Thymus (tissue), 11 donors: ENCODE measurements around the gene KRTAP3-2. TPM values are rescaled to one million over a fixed set of nuclear protein-coding genes. Genes with fewer than 3 reads are reported as not detected.

Source experiments
- DNase-seq, 9 donors: peaks; one replicate each; pipeline ENCODE4 v3.0.0-alpha.2; 2013; ENCODE audit warnings: low spot score in 9 of 9, low read depth in 6 of 9, missing footprints in 1 of 9
- H3K27ac ChIP-seq, 2 donors: one replicate each; pipeline ENCODE4 v1.5.1; 2013; ENCODE audit warnings: control low read depth in 1 of 2, low read depth in 1 of 2, low read length in 1 of 2, mild to moderate bottlenecking in 1 of 2, moderate library complexity in 1 of 2
- H3K27me3 ChIP-seq, 2 donors: one replicate each; pipeline ENCODE4 v1.5.1; 2013; ENCODE audit warnings: low read length in 1 of 2; ENCODE audit not compliant: control insufficient read depth in 2 of 2, insufficient read depth in 1 of 2
- H3K36me3 ChIP-seq, 2 donors: one replicate each; pipeline ENCODE4 v1.5.1; 2013; ENCODE audit warnings: low read length in 1 of 2, mild to moderate bottlenecking in 1 of 2, moderate library complexity in 1 of 2; ENCODE audit not compliant: control insufficient read depth in 2 of 2, insufficient read depth in 2 of 2
- H3K4me1 ChIP-seq, 2 donors: one replicate each; pipeline ENCODE4 v1.5.1; 2013; ENCODE audit warnings: low read length in 2 of 2; ENCODE audit not compliant: control insufficient read depth in 2 of 2, insufficient read depth in 2 of 2
- H3K4me3 ChIP-seq, 2 donors: one replicate each; pipeline ENCODE4 v1.5.1; 2013; ENCODE audit warnings: low read length in 2 of 2, control low read depth in 1 of 2, mild to moderate bottlenecking in 1 of 2
- H3K9me3 ChIP-seq, 2 donors: one replicate each; pipeline ENCODE4 v1.5.1; 2013; ENCODE audit warnings: low read length in 1 of 2, mild to moderate bottlenecking in 1 of 2; ENCODE audit not compliant: control insufficient read depth in 2 of 2, insufficient read depth in 1 of 2
- WGBS: extraction: QIAGEN DNeasy Blood & Tissue Kit; methylation state at CpG from one replicate; pipeline ENCODE4 v1.1.7; 2013; 5-methylcytosine and 5-hydroxymethylcytosine counted together
- polyA plus RNA-seq: library from polyadenylated mRNA; stranded (reverse); fragments of 200-250 nt; gene quantifications from one replicate; pipeline ENCODE4 v1.2.3, GENCODE V29; 2013
- total RNA-seq: library from RNA; stranded (reverse); fragments of 120-200 nt; gene quantifications from one replicate; pipeline ENCODE4 v1.2.4, GENCODE V29; 2013
- donor health status: healthy.

The KRTAP3-2 gene
- total and polyA plus RNA-seq, 2 donors = 0.09 TPM; not detected in 1

DNA sequence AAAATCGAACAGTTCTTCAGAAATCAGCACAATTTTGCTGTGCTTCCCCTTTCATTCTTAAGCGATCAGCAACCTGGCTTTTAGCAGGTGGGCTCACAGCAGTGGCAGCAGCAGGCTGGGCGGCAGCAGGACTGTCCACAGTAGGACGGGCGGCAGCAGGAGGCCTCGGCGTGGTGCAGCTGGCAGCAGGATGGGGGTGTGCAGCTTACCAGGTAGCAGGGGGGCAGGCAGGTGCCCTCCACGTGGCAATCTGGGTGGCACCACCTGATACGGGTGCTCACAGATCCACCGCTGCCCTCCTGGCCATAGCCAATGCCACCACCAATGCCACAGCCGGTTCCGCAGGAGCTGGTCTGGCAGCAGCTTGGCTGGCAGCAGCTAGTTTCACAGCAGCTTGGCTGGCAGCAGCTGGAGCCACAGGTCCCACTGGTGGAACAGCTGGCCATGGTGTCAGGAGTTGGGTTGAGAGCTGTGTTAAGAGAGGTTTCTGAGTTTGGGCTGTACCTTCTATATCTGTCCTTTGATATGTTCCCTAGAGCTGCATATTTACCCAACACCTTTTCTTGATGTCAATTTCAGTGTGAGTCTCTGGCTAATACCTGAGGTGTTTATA, 30.0 kb upstream of the KRTAP3-2 start, which contains the start of gene KRTAP1-4:
TSS of gene KRTAP1-4 (minus strand) at position 563 of the 613 bp plus-strand sequence. CDS start at position 446, 117 bp downstream.
- Histone ChIP-seq H3K27ac (no peak within 1 kb of the TSS), H3K27me3 (no peaks in the 10 kb centered on the region), H3K4me3 (no peak within 1 kb of the TSS), H3K36me3 (no peaks in the 10 kb centered on the region), H3K4me1 (no peaks in the 10 kb centered on the region), H3K9me3 (no peaks in the 10 kb centered on the region)
- no peak for DNase-seq
- 94% methylated on average over 12 of the region's 12 CpGs for WGBS

DNA sequence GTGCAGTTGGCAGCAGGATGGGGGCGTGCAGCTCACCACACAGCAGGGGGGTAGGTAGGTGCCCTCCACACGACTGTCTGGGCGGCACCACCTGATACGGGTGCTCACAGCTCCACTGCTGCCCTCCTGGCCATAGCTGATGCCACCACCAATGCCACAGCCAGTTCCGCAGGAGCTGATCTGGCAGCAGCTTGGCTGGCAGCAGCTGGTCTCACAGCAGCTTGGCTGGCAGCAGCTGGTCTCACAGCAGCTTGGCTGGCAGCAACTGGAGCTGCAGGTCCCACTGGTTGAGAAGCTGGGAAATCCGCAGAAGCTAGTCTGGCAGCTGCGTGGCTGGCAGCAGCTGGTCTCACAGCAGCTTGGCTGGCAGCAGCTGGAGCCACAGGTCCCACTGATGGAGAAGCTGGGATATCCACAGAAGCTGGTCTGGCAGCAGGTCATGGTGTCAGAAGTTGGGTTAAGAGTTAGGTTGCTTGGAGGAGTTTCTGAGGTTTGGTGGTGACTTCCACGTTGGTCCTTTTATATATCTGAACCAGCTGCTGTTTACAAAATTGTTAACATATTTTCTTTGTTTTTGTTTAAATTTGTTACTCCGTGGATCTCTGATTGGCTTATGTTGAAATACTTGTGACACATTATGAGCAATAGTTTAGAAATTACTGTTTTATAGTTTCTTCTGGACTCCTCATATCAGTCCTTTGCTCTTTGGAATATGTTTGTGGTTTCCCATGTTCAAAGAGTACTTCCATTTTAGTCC, 27.2 kb upstream of the KRTAP3-2 start, which contains the start of gene KRTAP1-5:
TSS of gene KRTAP1-5 (minus strand) at position 494 of the 757 bp plus-strand sequence. CDS start at position 441, 53 bp downstream.
- Histone ChIP-seq H3K4me1 (no peaks in the 10 kb centered on the region), H3K27ac (no peak within 1 kb of the TSS), H3K4me3 (no peak within 1 kb of the TSS), H3K36me3 (no peaks in the 10 kb centered on the region), H3K27me3 (no peaks in the 10 kb centered on the region), H3K9me3 (no peaks in the 10 kb centered on the region)
- DNase-seq = no peak
- 93% methylated on average over 9 of the region's 9 CpGs for WGBS

DNA sequence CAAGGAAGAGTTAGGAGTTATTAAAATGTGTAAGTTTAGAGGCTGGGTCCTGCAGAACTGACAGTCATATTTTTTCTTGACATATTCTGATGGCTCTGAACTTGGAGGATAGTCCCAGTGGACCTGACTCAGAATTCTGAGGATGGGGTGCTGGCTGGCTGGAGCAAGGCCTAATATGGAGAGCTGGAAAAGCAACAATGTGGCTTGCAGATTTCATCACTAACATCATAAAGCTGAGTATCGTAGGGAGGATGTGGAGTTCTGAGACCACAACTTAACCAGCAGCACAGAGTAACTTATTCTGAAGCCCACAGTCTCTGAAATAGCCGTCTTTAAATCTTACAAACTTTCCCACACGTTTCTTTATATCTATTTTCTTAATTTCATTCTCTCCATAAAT, 25.0 kb upstream of the KRTAP3-2 start:
- 93% methylated on average over 3 of the region's 3 CpGs for WGBS
- Histone ChIP-seq H3K4me1 (no peaks in the 10 kb centered on the region), H3K36me3 (no peaks in the 10 kb centered on the region), H3K4me3 (no peak overlapping the region), H3K9me3 (no peaks in the 10 kb centered on the region), H3K27ac (no peak overlapping the region), H3K27me3 (no peaks in the 10 kb centered on the region)
- DNase-seq = no peak

DNA sequence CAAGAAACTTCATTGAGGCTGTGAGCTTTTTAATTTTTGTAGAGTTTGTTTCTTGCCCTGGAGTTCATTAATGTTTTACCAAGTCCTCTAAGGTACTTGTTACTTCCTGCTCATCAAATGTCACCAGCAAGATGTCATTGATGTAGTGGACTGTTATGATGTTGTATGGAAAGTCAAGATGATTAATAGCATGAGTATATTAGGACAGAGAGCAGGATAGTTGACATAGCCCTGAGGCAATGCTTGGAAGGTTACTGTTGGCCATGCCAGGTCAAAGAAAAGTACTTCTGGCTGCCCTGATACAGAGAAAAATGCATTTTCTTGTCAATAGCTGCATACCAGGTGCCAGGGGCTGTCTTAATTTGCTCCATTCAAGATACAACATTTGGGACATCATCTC, 20.6 kb upstream of the KRTAP3-2 start:
- no peak overlapping the region for H3K27ac ChIP-seq
- H3K27me3 ChIP-seq = no peaks in the 10 kb centered on the region
- no peaks in the 10 kb centered on the region for H3K9me3 ChIP-seq
- H3K36me3 ChIP-seq = no peaks in the 10 kb centered on the region
- DNase-seq = no peak
- H3K4me1 ChIP-seq = no peaks in the 10 kb centered on the region
- H3K4me3 ChIP-seq = no peak overlapping the region

DNA sequence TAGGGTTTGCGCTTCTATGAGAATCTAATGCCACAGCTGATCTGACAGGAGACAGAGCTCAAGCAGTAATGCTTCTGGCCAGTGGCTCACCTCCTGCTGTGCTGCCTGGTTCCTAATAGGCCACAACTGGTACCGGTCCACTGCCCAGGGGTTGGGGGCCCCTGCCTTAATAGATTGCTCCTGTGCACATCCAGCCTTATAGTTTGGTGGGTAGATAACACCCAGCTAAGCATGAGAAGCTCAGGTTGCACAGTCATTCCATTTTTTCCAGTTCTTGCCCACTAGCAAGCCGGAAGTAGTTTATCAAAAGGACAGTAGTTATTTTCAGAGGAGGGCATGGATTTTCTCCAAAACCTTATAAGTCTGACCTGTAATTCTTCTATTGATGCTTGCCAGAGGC, 19.7 kb upstream of the KRTAP3-2 start:
- 99% methylated on average over 3 of the region's 3 CpGs for WGBS
- no peaks in the 10 kb centered on the region for H3K4me1 ChIP-seq

GRCh38 chr17:41018541-41018940, 18.8 kb upstream of the KRTAP3-2 start:
- H3K4me1 ChIP-seq = no peaks in the 10 kb centered on the region
- no peaks in the 10 kb centered on the region for H3K27me3 ChIP-seq
- no peak overlapping the region for H3K27ac ChIP-seq
- H3K36me3 ChIP-seq = no peaks in the 10 kb centered on the region
- H3K4me3 ChIP-seq = no peak overlapping the region
- DNase-seq = no peak
- no peaks in the 10 kb centered on the region for H3K9me3 ChIP-seq
- WGBS = 36% methylated on average over 3 of the region's 3 CpGs

More for the DNA sequence above, 19.7 kb upstream of the KRTAP3-2 start:
- Histone ChIP-seq H3K9me3 (no peaks in the 10 kb centered on the region), H3K36me3 (no peaks in the 10 kb centered on the region), H3K27ac (no peak overlapping the region), H3K27me3 (no peaks in the 10 kb centered on the region), H3K4me3 (no peak overlapping the region)
- no peak for DNase-seq

DNA sequence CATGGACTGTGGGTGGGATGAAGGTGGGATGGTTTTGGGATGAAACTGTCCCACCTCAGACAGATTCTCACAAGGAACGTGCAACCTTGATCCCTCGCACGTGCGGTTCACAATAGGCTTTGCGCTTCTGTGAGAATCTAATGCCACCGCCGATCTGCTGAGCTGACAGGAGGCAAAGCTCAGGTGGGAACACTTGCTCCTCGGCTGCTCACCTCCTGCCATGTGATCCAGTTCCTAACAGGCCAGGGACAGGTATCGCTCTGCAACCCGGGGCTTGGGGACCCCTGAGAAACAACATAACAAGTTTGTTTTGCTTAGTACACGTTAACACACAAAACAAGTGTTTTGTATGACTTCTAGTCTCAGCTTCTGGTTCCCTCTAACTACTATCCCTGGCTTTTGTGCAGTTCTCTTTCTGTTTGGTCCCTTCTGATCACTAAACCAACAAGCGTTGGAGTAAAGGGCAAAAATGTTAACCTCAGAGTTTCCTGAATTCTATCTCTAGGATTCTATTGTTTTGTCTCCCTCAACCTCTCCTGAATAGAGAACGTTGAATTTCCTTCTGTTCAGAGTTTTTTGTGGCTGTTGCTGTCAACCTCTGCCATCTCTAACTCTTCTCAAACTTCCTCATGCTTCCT, 17.0 kb upstream of the KRTAP3-2 start:
- Histone ChIP-seq H3K4me3 (no peak overlapping the region), H3K9me3 (no peaks in the 10 kb centered on the region), H3K36me3 (no peaks in the 10 kb centered on the region), H3K27ac (no peak overlapping the region), H3K27me3 (no peaks in the 10 kb centered on the region), H3K4me1 (no peaks in the 10 kb centered on the region)
- WGBS = 86% methylated on average over 13 of the region's 13 CpGs
- no peak for DNase-seq

DNA sequence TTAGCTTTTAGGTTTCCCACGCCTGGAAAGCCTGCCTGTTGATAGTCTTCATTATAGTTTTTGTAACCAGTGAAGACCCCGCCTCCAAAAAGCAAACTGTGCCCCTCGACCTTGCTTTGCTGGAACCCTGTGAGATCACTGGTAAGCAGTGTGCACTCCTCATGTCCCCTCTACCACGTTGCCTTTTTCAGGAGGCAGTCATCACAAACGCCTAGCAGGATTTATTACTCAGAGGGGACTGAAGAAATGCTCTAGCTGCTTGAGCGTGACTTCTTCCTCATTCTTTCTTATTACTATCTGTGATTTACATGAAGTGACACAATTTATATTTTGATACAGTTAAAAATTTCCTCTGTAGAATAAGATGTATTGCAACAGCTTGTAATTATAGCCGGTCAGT, 15.7 kb upstream of the KRTAP3-2 start:
- Histone ChIP-seq H3K36me3 (no peaks in the 10 kb centered on the region), H3K4me3 (no peak overlapping the region), H3K9me3 (no peaks in the 10 kb centered on the region), H3K27ac (no peak overlapping the region), H3K27me3 (no peaks in the 10 kb centered on the region), H3K4me1 (no peaks in the 10 kb centered on the region)
- WGBS = 82% methylated on average over 7 of the region's 7 CpGs
- no peak for DNase-seq

DNA sequence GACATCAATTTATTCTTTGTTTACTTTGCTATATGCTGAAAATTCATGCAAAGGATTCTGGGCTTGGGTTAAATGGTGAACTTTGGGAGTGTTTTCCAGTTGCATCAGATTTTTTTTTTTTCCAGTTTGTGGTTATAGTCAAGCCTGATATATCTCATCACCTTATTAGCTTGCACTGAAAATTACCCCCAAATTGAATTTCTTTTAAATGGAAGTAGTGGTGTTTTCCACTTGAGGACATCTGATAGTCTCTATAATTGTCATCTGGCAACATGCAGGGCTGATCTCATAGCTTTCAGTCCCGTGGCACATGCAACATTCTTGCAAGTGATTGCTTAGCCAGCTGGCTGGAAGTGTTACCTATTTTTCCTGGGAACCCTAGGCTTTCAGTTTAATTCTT, 13.9 kb upstream of the KRTAP3-2 start:
- Histone ChIP-seq H3K4me3 (no peak overlapping the region), H3K27me3 (peaks cover 0 to 2% of the 10 kb centered on the region in 2 donors), H3K4me1 (no peaks in the 10 kb centered on the region), H3K36me3 (no peaks in the 10 kb centered on the region), H3K27ac (no peak overlapping the region), H3K9me3 (no peaks in the 10 kb centered on the region)
- 82% methylated on average over 1 of the region's 1 CpG for WGBS
- peak in 2 of 9 donors; percentile 4 to 10 for DNase-seq
